IPS DF 6.9 (cell line): Measurements from ENCODE around the gene NDUFB6.

ENCODE experiments used
- DNase-seq: peaks from one replicate; pipeline ENCODE4 v3.0.0-alpha.2; 2013; ENCODE audit warnings: low read depth, low spot score
- H3K27ac ChIP-seq: one replicate; pipeline ENCODE4 v1.5.1; 2013; ENCODE audit warnings: low read length, control low read depth
- H3K27me3 ChIP-seq: 2 replicates; pipeline ENCODE4 v1.6.1; 2013; ENCODE audit warnings: mild to moderate bottlenecking, low read length; ENCODE audit not compliant: control insufficient read depth, insufficient read depth
- H3K36me3 ChIP-seq: 2 replicates; pipeline ENCODE4 v1.6.1; 2013; ENCODE audit warnings: low read length; ENCODE audit not compliant: control insufficient read depth, insufficient read depth
- H3K4me1 ChIP-seq: 2 replicates; pipeline ENCODE4 v1.6.1; 2013; ENCODE audit warnings: low read length; ENCODE audit not compliant: control insufficient read depth, insufficient read depth
- H3K4me3 ChIP-seq: 2 replicates; pipeline ENCODE4 v1.5.1; 2013; ENCODE audit warnings: mild to moderate bottlenecking, low read length
- H3K9me3 ChIP-seq: 2 replicates; pipeline ENCODE4 v1.6.1; 2013; ENCODE audit warnings: low read length, inconsistent platforms; ENCODE audit not compliant: control insufficient read depth, insufficient read depth
- WGBS: extraction: QIAGEN DNeasy Blood & Tissue Kit; methylation state at CpG from one replicate; pipeline ENCODE4 v1.1.7; 2013; ENCODE audit warnings: mixed read lengths, missing lambda C conversion rate; ENCODE audit not compliant: insufficient read length, insufficient coverage; 5-methylcytosine and 5-hydroxymethylcytosine counted together

The NDUFB6 gene

GRCh38 chr9:32570262-32570661 lies 2.7 kb downstream of the NDUFB6 start:
- DNase-seq, result no peak
- Histone ChIP-seq H3K27me3 (no peaks in the 10 kb centered on the region), H3K9me3 (no peaks in the 10 kb centered on the region), H3K27ac (no peak overlapping the region), H3K4me3 (no peak overlapping the region), H3K4me1 (no peaks in the 10 kb centered on the region), H3K36me3 (peaks cover 11% of the 10 kb centered on the region)
- no CpG with 5 or more reads among the region's 4 CpGs for WGBS

GRCh38 chr9:32566770-32567169 lies 6.2 kb downstream of the NDUFB6 start:
- Histone ChIP-seq H3K4me1 (no peaks in the 10 kb centered on the region), H3K27ac (no peak overlapping the region)
- WGBS, result no CpG with 5 or more reads among the region's 26 CpGs

GRCh38 chr9:32565967-32566366 lies 7.0 kb downstream of the NDUFB6 start:
- H3K4me1 ChIP-seq, result no peaks in the 10 kb centered on the region
- no CpG with 5 or more reads among the region's 6 CpGs for WGBS
- no peak for DNase-seq
- no peak overlapping the region for H3K27ac ChIP-seq
- no peaks in the 10 kb centered on the region for H3K9me3 ChIP-seq
- H3K4me3 ChIP-seq, result no peak overlapping the region
- no peaks in the 10 kb centered on the region for H3K27me3 ChIP-seq
- peaks cover 11% of the 10 kb centered on the region for H3K36me3 ChIP-seq

More at GRCh38 chr9:32566770-32567169, 6.2 kb downstream of the NDUFB6 start:
- no peaks in the 10 kb centered on the region for H3K27me3 ChIP-seq
- peaks cover 11% of the 10 kb centered on the region for H3K36me3 ChIP-seq
- no peak overlapping the region for H3K4me3 ChIP-seq
- no peaks in the 10 kb centered on the region for H3K9me3 ChIP-seq
- DNase-seq, result no peak

GRCh38 chr9:32558408-32558934 lies 14.5 kb downstream of the NDUFB6 start:
- no peak for DNase-seq
- Histone ChIP-seq H3K9me3 (no peaks in the 10 kb centered on the region), H3K4me1 (no peaks in the 10 kb centered on the region), H3K36me3 (no peaks in the 10 kb centered on the region), H3K27me3 (no peaks in the 10 kb centered on the region), H3K27ac (no peak overlapping the region), H3K4me3 (no peak overlapping the region)
- no CpG with 5 or more reads among the region's 3 CpGs for WGBS

- no peaks in the 10 kb centered on the region for H3K27me3 ChIP-seq
- H3K27ac ChIP-seq, result no peak overlapping the region
- no peaks in the 10 kb centered on the region for H3K9me3 ChIP-seq
- no peak for DNase-seq
- H3K4me3 ChIP-seq, result no peak overlapping the region
- H3K4me1 ChIP-seq, result no peaks in the 10 kb centered on the region
- H3K36me3 ChIP-seq, result no peaks in the 10 kb centered on the region
Measured at GRCh38 chr9:32554591-32554990, 18.4 kb downstream of the NDUFB6 start.

GRCh38 chr9:32554107-32554506 lies 18.9 kb downstream of the NDUFB6 start:
- no peaks in the 10 kb centered on the region for H3K9me3 ChIP-seq
- no peak for DNase-seq
- H3K4me3 ChIP-seq, result no peak overlapping the region
- H3K27me3 ChIP-seq, result no peaks in the 10 kb centered on the region
- H3K36me3 ChIP-seq, result no peaks in the 10 kb centered on the region
- no CpG with 5 or more reads among the region's 2 CpGs for WGBS
- no peaks in the 10 kb centered on the region for H3K4me1 ChIP-seq
- no peak overlapping the region for H3K27ac ChIP-seq

- H3K27me3 ChIP-seq, result no peaks in the 10 kb centered on the region
- no peaks in the 10 kb centered on the region for H3K4me1 ChIP-seq
- no peak for DNase-seq
- no peak within 1 kb of the TSS for H3K27ac ChIP-seq
- H3K36me3 ChIP-seq, result no peaks in the 10 kb centered on the region
- no peaks in the 10 kb centered on the region for H3K9me3 ChIP-seq
- H3K4me3 ChIP-seq, result peak within 1 kb of the TSS; percentile 99
- WGBS, result no CpG with 5 or more reads among the region's 46 CpGs
Measured at GRCh38 chr9:32552172-32552872, 20.6 kb downstream of the NDUFB6 start, which contains the start of the genes SMIM27 and TOPORS. SMIM27 (plus strand) TSS chr9:32552327; CDS start chr9:32552435, 108 bp downstream. TOPORS (minus strand) TSS chr9:32552586; CDS start chr9:32552436, 150 bp downstream.

- Histone ChIP-seq H3K36me3 (no peaks in the 10 kb centered on the region), H3K9me3 (no peaks in the 10 kb centered on the region), H3K27me3 (no peaks in the 10 kb centered on the region), H3K4me3 (peak overlapping the region; percentile 99; the same call in 1 of the 2 replicates), H3K4me1 (no peaks in the 10 kb centered on the region), H3K27ac (no peak overlapping the region)
- WGBS, result no CpG with 5 or more reads among the region's 36 CpGs
- no peak for DNase-seq
Measured at GRCh38 chr9:32551276-32552051, 21.5 kb downstream of the NDUFB6 start.

GRCh38 chr9:32550562-32551275 lies 22.2 kb downstream of the NDUFB6 start:
- Histone ChIP-seq H3K4me1 (no peaks in the 10 kb centered on the region), H3K9me3 (no peaks in the 10 kb centered on the region), H3K27ac (no peak overlapping the region), H3K4me3 (peak overlapping the region; percentile 99), H3K27me3 (no peaks in the 10 kb centered on the region), H3K36me3 (no peaks in the 10 kb centered on the region)
- DNase-seq, result peak; percentile 88
- WGBS, result no CpG with 5 or more reads among the region's 75 CpGs

GRCh38 chr9:32550150-32550561 lies 22.8 kb downstream of the NDUFB6 start:
- Histone ChIP-seq H3K27me3 (no peaks in the 10 kb centered on the region), H3K4me3 (peak overlapping the region; percentile 99), H3K36me3 (no peaks in the 10 kb centered on the region), H3K9me3 (no peaks in the 10 kb centered on the region), H3K4me1 (no peaks in the 10 kb centered on the region), H3K27ac (no peak overlapping the region)
- DNase-seq, result no peak
- no CpG with 5 or more reads among the region's 10 CpGs for WGBS
